ENCODE measurements around the gene HCRT. TPM values are rescaled to one million over a fixed set of nuclear protein-coding genes. Genes with fewer than 3 reads are reported as not detected.

HCRT gene
- total and polyA plus RNA-seq, 2 of the 4 experiments (the other 2 are of a cell fraction): not detected

- no peaks in the 10 kb centered on the region for H3K27me3 ChIP-seq (ENCODE audit: control insufficient read depth, insufficient read depth, low read length)
- DNase-seq: no peak
- H2AK9ac ChIP-seq (replicated peaks; ENCODE audit: low read depth, low read length, poor library complexity): peak overlapping the region; percentile 3
- no peak overlapping the region for H3K18ac ChIP-seq (ENCODE audit: low read depth, low read length)
- in situ Hi-C loops (cut with MboI; ENCODE audit: low sequenced_read_pairs) (no loop called here), intact Hi-C loops (cut with micrococcal nuclease) (no loop called here), dilution Hi-C loops (cut with HindIII; ENCODE audit: low sequenced_read_pairs, unreplicated experiment) (no loop called here)
- peaks cover 0 to 8% of the 10 kb centered on the region in 2 experiments; a peak in 1 of 4 replicates for H3K79me1 ChIP-seq (ENCODE audit: low read depth in 1 of 2, low read length in 2 of 2)
- no peak overlapping the region for H3K4me3 ChIP-seq (ENCODE audit: insufficient read depth, low read depth, low read length)
- no peak overlapping the region for H4K91ac ChIP-seq (ENCODE audit: insufficient read depth, low read depth, low read length)
- no peak overlapping the region for H3K27ac ChIP-seq (ENCODE audit: insufficient read depth, low read length)
- no TSS peak for BruUV-seq (replicated peaks)
- H2AFZ ChIP-seq (replicated peaks; ENCODE audit: low read length, poor library complexity): no peak overlapping the region
- ATAC-seq (ENCODE audit: low read depth): no peak
- no peak overlapping the region for H3K9ac ChIP-seq (ENCODE audit: low read depth, low read length)
- H3K36me3 ChIP-seq (ENCODE audit: control insufficient read depth, insufficient read depth, low read length): no peaks in the 10 kb centered on the region
- no peaks in the 10 kb centered on the region for H3K9me3 ChIP-seq (ENCODE audit: control insufficient read depth, insufficient read depth, low read length)
- no peak overlapping the region for H2BK5ac ChIP-seq (ENCODE audit: low read depth, low read length, poor library complexity, severe bottlenecking)
- no peak overlapping the region for H2BK20ac ChIP-seq (ENCODE audit: low read depth, low read length)
- no peak overlapping the region for H2BK120ac ChIP-seq (ENCODE audit: low read depth, low read length)
- no peaks in the 10 kb centered on the region for H3K4me1 ChIP-seq (ENCODE audit: control insufficient read depth, insufficient read depth, low read length)
- H3K23ac ChIP-seq (ENCODE audit: low read depth, low read length): no peak overlapping the region
- TF ChIP-seq CHD1 (IDR thresholded peaks at IDR 0.05; ENCODE audit: low read depth, low read length) (no peak), CEBPB (IDR thresholded peaks at IDR 0.05; ENCODE audit: low read depth, low read length) (no peak)
- H4K5ac ChIP-seq (ENCODE audit: low read depth, low read length): no peak overlapping the region
- H3K9me1 ChIP-seq (ENCODE audit: insufficient read depth, low read length): peaks cover 10% of the 10 kb centered on the region; the same call in 1 of the 2 replicates
- no peak overlapping the region for H3K56ac ChIP-seq (ENCODE audit: extremely low read depth, insufficient read depth, low read length)
- H3K4me2 ChIP-seq (ENCODE audit: low read depth, low read length): no peak overlapping the region
- no peak overlapping the region for H3K4ac ChIP-seq (ENCODE audit: low read depth, low read length)
- ChIA-PET POLR2A (ENCODE audit: unreplicated experiment) (interaction anchor here (0.6 kb wide), 1 partner anchor 175 kb away, joined by 3 read pairs; the partner anchor contains the start of gene DNAJC7), CTCF (no interaction called here)
- no peak overlapping the region for H3K14ac ChIP-seq (replicated peaks; ENCODE audit: low read depth, low read length)
- no peak overlapping the region for H2BK15ac ChIP-seq (ENCODE audit: low read depth, low read length)
- no peaks in the 10 kb centered on the region for H4K20me1 ChIP-seq (ENCODE audit: insufficient read depth, low read length)
- no peak overlapping the region for H2AK5ac ChIP-seq (ENCODE audit: low read depth, low read length)
- WGBS, 2 experiments (ENCODE audit: extremely low coverage in 2 of 2, insufficient read length in 1 of 2): 90% methylated on average over 18 of the region's 23 CpGs; no CpG with 5 or more reads in 1 of the 2 experiments
- no peak overlapping the region for H4K8ac ChIP-seq (ENCODE audit: low read depth in 2 of 2, low read length in 2 of 2)
Measured at GRCh38 chr17:42192189-42193126, 7.2 kb upstream of the HCRT start.

Measured in IMR-90 (cell line).